ENCODE results near the gene L1CAM.
"Not testable (repeated sequence)": the region's sequence is repeated elsewhere in the genome, so short reads cannot be mapped to it uniquely, and the experiment has no call there.

L1CAM gene

DNA sequence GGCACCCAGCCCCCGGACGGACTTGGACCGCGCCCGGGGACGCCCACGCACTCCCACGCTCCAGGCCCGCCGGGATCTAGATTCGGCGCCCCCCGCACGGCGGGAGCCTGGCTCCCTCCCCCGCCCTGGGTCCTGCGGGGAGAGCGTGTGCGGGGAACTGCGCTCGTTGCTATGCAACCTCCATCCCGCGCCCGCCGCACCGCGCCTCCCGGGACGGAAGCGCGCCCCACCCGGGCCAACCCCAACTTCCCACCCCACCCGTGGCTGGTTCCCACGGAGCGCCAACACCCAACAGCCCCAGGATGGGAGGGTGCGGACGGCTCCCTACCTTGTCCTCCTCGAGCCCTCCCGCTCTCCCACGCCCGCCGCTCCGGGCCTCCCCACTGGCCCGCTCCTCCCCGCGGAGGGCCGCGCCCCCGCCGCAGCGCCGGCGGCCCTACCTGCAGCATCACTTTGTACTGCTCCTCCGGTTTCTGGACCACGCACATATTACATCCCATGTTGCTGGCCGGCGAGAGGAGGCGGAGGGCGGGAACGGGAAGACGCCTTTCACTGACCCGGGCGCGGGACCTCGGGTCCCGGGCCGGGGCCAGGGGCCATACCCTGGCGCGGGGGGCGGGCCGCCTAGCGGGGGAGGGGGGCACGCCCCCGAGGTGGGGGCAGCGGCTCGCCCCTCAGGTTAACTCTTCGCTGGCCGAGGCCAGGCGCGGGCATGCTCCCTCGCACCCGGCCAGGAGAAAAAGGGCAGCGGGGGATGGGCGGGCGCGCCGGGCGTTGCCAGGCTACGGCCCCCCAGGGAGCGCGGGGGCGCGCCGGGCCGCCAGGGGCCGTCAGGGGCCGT is 56.0 kb downstream of the L1CAM start, which contains the start of gene PDZD4:
Gene PDZD4, minus strand, starts transcription at position 746 of the 841 bp plus-strand sequence. Its CDS starts 246 bp downstream, at position 500.
- DNase-seq (ENCODE audit: low spot score): no peak

DNA sequence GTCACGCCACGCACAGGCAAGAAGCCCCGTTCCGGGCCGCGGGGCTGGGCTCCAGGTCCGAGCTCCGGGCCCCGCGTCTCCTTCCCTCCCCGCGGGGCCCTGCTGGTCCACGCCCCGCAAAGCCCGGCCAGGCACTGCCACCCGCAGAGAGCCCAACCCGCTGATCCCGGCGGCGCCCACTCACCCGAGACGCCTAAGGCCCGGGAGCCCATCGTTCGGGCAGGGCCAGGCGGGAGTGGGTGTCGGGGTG is 56.5 kb downstream of the L1CAM start:
- no peak for DNase-seq (ENCODE audit: low spot score)

DNA sequence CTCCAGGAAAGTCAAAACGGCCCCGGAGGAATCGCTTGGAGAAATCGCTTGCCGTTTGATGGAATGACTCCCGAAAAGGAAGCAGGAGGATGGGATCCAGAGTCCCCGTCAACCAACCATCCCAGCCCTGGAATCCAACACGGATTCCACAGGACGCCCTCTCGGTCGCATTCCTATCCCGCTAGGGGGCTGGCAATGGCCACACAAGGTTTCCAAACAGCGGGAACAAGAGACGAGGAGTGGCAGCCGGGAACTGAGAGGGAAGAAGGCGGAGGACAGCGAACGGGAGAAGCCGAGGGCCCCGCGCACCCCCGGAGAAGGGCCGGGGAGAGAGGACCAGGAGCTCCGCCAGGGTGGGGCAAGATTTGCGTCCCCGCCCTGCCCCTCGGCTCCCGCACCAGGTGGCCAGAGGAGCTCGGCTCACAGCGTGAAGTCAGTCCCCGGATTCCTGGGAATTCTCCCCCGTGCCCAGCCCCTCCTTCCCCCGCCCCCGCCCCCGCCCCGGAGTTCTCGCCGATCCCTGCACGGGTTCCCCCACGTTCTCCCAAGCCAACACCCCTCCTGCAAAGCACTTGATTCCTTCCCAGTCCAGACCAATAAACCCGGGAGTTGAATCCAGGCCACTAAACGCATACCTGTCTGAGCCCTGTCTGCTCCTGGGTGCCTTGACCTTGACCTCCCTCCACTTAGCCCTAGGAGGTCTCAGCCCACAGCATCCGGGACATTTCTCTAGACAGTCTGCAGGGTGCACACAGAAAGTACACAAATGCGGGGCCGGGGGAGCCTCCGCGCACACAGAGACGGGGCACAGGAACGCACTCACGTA is 57.0 kb downstream of the L1CAM start:
- DNase-seq (ENCODE audit: low spot score): peak; percentile 40

DNA sequence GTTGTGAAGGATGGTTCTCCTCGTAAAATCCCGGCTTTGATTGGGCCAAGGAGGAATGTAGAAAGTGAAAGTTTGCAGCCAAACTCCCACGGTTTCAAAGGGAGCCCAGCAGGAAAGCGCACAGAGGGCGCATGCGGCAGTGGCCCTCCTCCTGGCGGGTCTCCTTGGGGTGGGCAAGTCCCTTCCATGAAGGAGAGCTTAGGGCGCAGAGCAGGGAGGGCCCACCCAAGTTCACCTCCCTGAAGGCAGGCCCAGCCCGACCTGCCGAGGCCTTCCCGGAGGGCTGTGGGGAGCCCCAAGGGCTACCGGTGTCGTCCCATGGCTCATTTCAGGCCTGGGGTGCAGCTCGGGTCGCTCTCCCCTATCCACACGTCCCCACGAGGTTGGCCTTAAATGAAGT is 57.7 kb downstream of the L1CAM start:
- DNase-seq (ENCODE audit: low spot score): no peak

DNA sequence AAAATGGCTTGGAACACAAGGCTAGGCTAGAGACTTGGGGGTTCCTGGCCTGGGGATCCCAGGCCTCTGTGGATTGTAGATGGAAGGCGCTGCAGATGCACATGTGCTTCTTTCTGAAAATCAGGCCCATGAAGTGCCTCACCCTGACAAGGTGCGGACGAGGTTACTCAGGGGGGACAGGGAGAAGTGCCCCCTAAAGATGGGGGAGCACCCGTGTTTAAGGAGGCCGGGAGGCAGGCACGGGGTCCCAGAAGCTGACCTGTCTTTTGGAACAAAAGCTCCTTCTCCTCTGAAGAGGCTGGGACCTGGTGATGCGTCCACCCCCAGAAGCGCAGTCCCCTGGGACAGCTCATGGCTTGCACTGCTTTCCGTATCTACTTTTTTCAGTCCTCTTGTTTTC is 58.1 kb downstream of the L1CAM start:
- DNase-seq (ENCODE audit: low spot score): peak; percentile 1

DNA sequence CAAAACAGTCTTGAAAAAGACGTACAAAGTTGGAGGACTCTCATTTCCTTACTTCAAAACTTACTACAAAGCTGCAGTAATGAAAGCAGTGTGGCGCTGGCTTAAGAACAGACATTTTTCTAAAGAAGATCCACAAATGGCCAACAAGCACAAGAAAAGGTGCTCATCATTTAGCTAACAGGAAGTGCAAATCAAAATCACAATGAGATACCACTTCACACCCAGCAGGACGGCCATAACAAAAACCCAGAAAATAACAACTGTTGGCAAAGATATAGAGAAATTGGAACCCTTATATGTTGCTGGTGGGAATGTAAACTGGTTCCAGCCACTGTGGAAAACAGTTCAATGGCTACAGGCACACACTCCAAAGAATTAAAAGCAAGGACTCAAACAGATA is 59.0 kb downstream of the L1CAM start:
- no peak for DNase-seq (ENCODE audit: low spot score)

DNA sequence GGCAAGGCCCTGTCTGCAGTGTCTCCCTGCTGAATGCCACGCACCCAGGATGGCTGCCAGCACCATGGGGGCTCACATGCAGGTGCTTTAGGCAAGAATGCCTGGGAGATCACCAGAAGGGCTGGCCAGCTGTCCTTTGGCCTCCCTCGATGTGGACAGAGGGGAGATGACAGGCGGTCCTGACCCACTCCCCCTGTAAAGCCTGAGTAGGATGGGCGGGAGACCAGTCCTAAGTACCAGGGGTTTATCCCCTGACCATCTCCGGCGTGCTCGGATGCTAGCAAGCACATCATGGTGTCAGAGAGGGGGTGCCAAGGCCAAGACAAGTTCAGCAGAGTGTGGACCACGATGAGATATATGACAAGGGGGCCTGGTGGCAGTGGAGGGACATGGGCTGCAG is 60.9 kb downstream of the L1CAM start:
- peak; percentile 1 for DNase-seq (ENCODE audit: low spot score)

DNA sequence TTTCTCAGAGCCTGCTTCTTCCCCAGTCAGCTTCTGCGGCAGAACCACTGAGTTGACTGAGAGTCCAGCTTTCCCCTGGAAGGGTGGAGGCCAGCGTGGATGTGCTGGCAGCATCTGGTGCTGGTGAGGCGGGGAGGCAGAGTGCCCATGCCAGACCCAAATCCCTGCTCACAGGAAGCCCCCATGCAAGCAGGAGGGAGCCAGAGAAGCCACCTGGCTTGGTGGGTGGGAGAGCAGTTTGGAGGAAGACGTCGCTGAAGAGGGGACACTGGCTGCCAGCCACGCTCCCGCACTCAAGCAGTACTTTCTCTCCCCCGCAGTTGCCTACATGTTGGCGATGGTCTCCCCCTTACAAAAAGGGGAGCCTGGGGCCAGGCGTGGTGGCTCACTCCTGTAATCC is 61.6 kb downstream of the L1CAM start:
- DNase-seq (ENCODE audit: low spot score): no peak

DNA sequence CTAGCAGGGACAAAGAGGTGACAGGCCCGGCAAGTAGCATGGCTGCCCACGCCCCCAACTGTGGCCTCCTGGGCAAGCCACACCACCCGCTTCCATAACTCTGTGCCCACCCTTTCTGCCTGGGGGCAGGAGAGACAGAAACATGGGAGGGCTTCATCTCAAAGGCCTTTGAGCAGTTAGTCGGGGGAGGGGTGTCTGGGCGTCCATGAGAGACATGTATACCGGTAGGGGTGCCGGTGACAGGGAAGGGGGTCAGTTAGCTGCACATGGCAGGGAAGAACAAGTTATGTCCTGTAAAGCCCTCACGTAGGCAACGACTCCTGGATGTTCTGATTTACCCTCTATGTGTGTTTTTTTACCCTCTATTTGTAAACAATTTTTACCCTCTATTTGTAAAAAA is 64.9 kb downstream of the L1CAM start:
- DNase-seq (ENCODE audit: low spot score): no peak

DNA sequence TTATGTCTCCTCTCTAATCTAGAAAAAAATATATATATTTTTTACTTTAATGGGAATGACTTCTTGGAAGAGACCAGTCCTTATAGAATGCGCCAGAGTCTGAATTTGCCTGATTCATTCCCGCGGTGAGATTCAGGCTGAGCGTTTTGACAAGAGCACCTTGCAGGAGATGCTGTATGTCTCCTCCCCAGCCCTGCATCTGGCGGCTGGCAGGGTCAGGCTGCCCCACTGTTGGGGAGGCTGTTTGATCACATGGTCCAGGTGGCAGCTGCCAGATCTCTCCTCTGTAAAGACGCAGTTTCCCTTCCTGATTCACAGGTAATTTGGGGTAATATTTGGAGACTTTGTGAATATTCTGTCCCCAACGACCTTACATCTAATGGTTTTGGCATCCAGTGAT is 65.4 kb downstream of the L1CAM start:
- no peak for DNase-seq (ENCODE audit: low spot score)

DNA sequence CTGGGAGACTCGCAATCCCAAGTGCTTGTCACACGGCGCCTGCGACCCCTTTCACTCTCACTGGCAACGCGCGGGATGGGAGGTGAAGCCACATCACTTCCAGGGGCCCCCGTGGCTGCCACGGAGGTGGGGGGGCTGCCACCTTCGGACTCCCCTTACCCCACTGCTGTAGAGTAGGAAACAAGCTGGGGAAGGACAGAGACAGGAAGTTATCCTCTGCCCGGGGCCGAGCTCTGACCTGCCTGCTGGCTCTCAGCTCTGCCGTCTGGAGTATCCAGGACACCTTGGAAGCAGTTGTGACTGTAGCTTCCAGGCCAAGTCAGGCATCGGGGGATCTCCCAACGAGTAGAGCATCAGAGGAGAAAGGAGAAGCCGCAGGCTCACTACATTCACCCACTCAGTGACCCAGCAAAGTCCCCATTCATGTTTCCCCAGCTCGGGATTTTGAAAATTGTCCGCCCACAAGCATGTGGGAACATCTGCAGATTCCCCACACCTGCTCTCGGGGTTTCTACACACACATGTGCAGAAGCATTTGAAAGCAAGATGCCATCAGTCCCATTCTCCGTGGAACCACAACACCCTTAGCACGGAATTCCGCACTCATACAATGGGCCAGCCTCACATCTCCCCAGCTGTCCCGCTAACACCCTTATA is 66.5 kb downstream of the L1CAM start:
- no peak for DNase-seq (ENCODE audit: low spot score)

DNA sequence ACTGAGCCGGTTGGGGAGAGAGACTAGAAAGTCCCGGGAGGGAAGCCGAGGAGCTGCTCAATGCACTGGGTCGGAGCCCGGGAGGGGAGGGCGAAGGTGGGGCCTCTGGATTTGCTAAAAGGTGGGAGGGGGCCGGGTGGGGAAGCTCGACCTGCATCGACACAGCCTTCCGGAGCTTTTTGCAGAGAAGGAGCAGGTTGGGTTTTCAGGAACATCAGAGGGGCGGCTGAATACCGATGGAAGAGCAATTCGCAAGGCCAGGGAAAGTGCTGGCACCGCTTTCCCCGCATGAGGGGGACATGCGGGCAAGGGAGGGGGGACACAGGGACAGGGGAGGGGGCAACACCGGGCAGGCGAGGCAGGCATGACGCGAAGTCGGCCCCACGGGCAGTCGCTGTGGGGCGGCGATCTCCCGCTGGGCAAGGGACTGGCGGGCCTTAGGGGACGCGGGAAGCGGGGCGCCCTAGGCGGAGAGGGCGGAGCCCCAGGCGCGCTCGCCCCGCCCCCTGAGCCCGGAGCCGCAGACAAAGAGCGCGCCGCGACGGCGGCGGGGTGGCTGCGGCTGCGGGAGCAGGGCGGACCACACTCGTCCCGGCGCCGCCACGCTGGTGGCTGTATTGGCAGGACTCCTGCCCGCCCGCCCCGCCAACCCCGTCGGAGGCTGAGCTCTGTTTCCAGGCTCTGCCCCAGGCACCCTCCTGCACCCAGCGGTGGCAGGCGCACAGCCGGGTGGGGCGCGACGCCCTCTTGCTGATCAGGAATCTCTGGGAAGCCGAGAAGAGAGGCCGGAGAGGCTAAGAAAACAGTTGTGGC is 67.2 kb downstream of the L1CAM start:
- DNase-seq (ENCODE audit: low spot score): peak; percentile 65

DNA sequence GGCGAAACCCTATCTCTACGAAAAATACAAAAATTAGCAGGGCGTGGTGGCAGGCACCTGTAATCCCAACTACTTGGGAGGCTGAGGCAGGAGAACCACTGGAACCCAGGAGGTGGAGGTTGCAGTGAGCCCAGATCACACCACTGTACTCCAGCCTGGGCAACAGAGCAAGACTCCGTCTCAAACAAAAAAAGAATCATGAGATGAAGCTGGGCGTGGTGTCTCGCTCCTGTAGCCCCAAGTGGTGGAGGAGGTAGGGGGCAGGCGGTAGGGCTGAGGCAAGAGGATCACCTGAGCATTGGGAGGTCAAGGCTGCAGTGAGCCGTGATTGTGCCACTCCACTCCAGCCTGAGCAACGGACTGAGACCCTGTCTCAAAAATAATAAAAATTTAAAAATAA is 67.9 kb downstream of the L1CAM start:
- DNase-seq (ENCODE audit: low spot score): not testable (repeated sequence)

DNA sequence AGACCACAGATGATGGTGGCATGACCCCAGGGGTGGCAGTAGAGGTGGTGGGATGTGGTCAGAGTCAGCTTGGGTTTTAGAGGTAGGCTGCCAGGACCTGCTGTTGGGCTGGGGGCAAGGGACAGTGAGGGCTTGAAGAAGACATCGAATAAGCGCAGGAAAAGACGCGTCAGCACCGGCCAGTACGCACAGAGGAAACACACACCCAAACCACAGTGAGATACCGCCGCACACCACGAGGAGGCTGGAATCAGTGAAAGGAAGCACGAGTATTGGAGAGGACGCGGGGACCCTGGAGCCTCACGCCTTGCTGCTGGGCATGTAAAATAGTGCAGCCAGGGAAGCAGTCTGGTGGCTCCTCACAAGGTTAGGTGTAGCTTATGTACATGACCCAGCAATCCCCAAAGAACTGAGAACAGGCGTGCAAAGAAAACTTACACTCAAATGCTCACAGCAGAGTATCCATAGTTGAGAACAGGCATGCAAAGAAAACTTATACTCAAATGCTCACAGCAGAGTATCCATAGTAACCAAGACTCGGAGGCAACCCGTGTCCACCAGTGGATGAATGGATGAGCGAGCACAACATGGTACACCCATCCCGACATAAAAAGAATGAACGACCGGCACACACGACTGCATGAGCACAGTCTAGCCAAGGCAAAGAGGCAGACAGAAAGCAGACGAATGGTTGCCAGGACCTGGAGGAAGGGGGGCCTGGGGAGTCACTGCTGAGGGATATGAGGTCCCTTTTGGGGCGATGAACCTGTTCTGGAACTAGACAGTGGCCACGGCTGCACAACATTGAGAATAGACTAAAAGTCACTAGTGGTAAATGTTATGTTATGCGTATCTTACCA is 68.9 kb downstream of the L1CAM start:
- no peak for DNase-seq (ENCODE audit: low spot score)

DNA sequence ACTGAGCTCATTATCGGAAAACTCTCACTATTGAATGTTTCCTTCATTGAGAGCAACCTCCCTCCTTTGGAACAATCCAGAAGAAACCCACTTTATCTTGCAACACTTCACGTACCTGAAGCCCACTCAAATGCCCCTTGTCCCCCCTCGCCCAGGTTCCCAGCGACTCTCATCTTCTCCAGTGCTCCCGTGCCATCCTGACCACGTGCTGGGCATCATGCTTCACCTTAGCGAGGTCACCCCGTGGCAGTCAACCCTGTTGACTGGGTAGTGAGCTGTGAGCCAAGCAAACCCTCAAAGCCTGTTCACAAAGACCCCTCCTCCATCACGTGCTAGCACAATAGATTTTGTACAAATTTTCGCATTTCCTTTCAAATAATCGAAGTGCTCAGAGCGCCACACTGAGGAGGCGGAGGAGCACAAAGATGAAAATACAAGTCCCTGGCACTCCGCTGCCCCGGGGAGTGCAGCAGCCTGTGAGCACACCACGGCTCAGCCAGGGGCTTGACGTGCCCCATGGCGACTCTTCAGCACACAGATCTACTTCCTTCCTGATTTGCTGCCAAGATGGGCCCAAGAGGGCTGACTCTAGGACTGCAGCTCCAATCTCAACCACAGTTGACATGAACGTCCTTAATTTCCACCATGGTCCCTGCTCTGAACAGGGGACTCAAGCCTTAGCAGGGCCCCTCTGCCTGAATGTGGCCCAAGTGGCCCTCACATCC is 71.2 kb downstream of the L1CAM start:
- no peak for DNase-seq (ENCODE audit: low spot score)

DNA sequence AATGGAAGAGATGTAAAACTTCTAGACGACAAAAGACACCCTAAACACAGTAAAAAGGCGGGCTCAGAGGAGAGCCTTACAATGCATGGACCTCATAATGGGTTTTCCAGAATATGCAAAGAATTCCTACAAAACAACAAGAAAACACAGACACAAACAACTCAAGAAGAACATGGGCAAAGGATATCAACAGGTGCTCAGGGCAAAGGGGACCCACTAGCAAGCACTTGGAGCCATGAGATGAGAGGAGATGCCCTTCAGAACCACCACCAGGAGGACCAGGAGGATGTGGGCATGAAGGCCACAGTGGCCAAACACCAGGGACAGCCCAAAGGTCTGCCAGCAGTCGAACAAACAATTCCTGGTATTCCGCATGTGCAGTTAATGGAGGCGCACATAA is 72.8 kb downstream of the L1CAM start:
- no peak for DNase-seq (ENCODE audit: low spot score)

DNA sequence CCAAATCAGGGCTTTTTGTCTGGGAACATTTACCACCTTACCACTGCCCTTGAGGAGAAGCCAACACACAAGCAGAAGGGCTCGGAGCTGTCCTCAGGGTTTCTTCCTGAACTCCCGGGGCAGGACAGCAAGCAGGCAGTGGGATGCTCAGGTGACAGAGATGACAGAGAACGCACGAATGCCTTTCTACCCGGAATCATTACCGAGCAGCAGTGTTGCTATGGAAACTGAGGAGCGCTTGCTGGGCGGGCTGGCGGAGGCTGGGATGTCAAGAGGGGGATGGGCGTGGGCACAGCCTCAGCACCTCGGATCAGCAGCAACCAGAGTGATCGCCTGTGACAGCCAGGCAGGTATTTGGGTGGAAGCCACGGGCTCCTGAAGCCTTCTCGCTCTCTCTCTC is 73.8 kb downstream of the L1CAM start:
- no peak for DNase-seq (ENCODE audit: low spot score)

Measured in HuH-7 (cell line).